ENCODE results near the gene ATP6V0A1.

The ATP6V0A1 gene

GRCh38 chr17:42458497-42459255 is at the start of gene ATP6V0A1:
ATP6V0A1 (plus strand) TSS chr17:42458878; CDS start chr17:42460895, 2,017 bp downstream.
- DNase-seq (ENCODE audit: low spot score), result peak; percentile 92
- no peak for TF ChIP-seq CTCF (IDR thresholded peaks at IDR 0.05; ENCODE audit: extremely low read depth, missing control alignments)

- DNase-seq (ENCODE audit: low spot score), result no peak
- TF ChIP-seq CTCF (IDR thresholded peaks at IDR 0.05; ENCODE audit: extremely low read depth, missing control alignments), result no peak
Measured at GRCh38 chr17:42409523-42410318, 49.0 kb upstream of the ATP6V0A1 start.

GRCh38 chr17:42410319-42410685 is 48.4 kb upstream of the ATP6V0A1 start:
- DNase-seq (ENCODE audit: low spot score), result no peak
- no peak for TF ChIP-seq CTCF (IDR thresholded peaks at IDR 0.05; ENCODE audit: extremely low read depth, missing control alignments)

GRCh38 chr17:42411361-42411760 is 47.3 kb upstream of the ATP6V0A1 start:
- TF ChIP-seq CTCF (IDR thresholded peaks at IDR 0.05; ENCODE audit: extremely low read depth, missing control alignments), result no peak
- DNase-seq (ENCODE audit: low spot score), result no peak

GRCh38 chr17:42411905-42412679 is 46.6 kb upstream of the ATP6V0A1 start:
- no peak for TF ChIP-seq CTCF (IDR thresholded peaks at IDR 0.05; ENCODE audit: extremely low read depth, missing control alignments)
- no peak for DNase-seq (ENCODE audit: low spot score)

- TF ChIP-seq CTCF (IDR thresholded peaks at IDR 0.05; ENCODE audit: extremely low read depth, missing control alignments), result no peak
- DNase-seq (ENCODE audit: low spot score), result no peak
Measured at GRCh38 chr17:42413464-42414040, 45.1 kb upstream of the ATP6V0A1 start.
